ENCODE results near the gene CA12. TPM values are rescaled to one million over a fixed set of nuclear protein-coding genes. Genes with fewer than 3 reads are reported as not detected.

Gene CA12
- total RNA-seq, 1 experiment from 2014 or later = 0.97 TPM

GRCh38 chr15:63405683-63406390 is 24.2 kb upstream of the CA12 start:
- no peak overlapping the region for H3K27ac ChIP-seq (ENCODE audit: low read depth, low read length, poor library complexity, severe bottlenecking)
- no TSS peak for BruUV-seq (replicated peaks)
- POLR2A ChIA-PET (ENCODE audit: low non-redundant PET) = no interaction called here
- no peak overlapping the region for H3K4me3 ChIP-seq (ENCODE audit: low read depth, low read length, poor library complexity, severe bottlenecking)
- DNase-seq (ENCODE audit: low spot score) = no peak
- TF ChIP-seq CTCF (conservative IDR thresholded peaks at IDR 0.05; ENCODE audit: low read depth, low read length) = no peak
- TF ChIP-seq EZH2 (IDR thresholded peaks at IDR 0.05; ENCODE audit: borderline replicate concordance, low read depth, low read length, poor library complexity, severe bottlenecking) = no peak
- H3K36me3 ChIP-seq (ENCODE audit: insufficient read depth, low read length, poor library complexity, severe bottlenecking) = no peaks in the 10 kb centered on the region
- H3K9me3 ChIP-seq (ENCODE audit: low read depth, low read length, poor library complexity, severe bottlenecking) = no peaks in the 10 kb centered on the region
- peaks cover 41% of the 10 kb centered on the region for H3K4me1 ChIP-seq (ENCODE audit: insufficient read depth, low read length, poor library complexity, severe bottlenecking)
- CTCF ChIA-PET = interaction anchor here (0.5 kb wide), 1 partner anchor 94 kb away, joined by 4 read pairs; no protein-coding TSS in a partner anchor
- intact Hi-C loops (cut with micrococcal nuclease; ENCODE audit: unreplicated experiment) = loop anchor here (5.0 kb wide), 2 partner anchors 249 to 661 kb away; partner anchors contain the start of gene RPS27L
- no peaks in the 10 kb centered on the region for H3K27me3 ChIP-seq (replicated peaks; ENCODE audit: insufficient read depth, low read depth, low read length, poor library complexity)

- ChIA-PET POLR2A (ENCODE audit: low non-redundant PET) (no interaction called here), CTCF (no interaction called here)
- DNase-seq (ENCODE audit: low spot score) = no peak
- BruUV-seq (replicated peaks) = no TSS peak
- H3K36me3 ChIP-seq (ENCODE audit: insufficient read depth, low read length, poor library complexity, severe bottlenecking) = no peaks in the 10 kb centered on the region
- no peak overlapping the region for H3K4me3 ChIP-seq (ENCODE audit: low read depth, low read length, poor library complexity, severe bottlenecking)
- H3K9me3 ChIP-seq (ENCODE audit: low read depth, low read length, poor library complexity, severe bottlenecking) = no peaks in the 10 kb centered on the region
- H3K4me1 ChIP-seq (ENCODE audit: insufficient read depth, low read length, poor library complexity, severe bottlenecking) = peaks cover 41% of the 10 kb centered on the region
- no peaks in the 10 kb centered on the region for H3K27me3 ChIP-seq (replicated peaks; ENCODE audit: insufficient read depth, low read depth, low read length, poor library complexity)
- no peak overlapping the region for H3K27ac ChIP-seq (ENCODE audit: low read depth, low read length, poor library complexity, severe bottlenecking)
- intact Hi-C loops (cut with micrococcal nuclease; ENCODE audit: unreplicated experiment) = loop anchor here (5.0 kb wide), 2 partner anchors 248 to 662 kb away; partner anchors contain the start of gene RPS27L
- no peak for TF ChIP-seq EZH2 (IDR thresholded peaks at IDR 0.05; ENCODE audit: borderline replicate concordance, low read depth, low read length, poor library complexity, severe bottlenecking)
- no peak for TF ChIP-seq CTCF (conservative IDR thresholded peaks at IDR 0.05; ENCODE audit: low read depth, low read length)
These were observed 23.5 kb upstream of the CA12 start for GRCh38 chr15:63405159-63405558.

GRCh38 chr15:63403254-63403945 is 21.8 kb upstream of the CA12 start:
- no TSS peak for BruUV-seq (replicated peaks)
- DNase-seq (ENCODE audit: low spot score) = no peak
- ChIA-PET CTCF (interaction anchor here (0.6 to 1.0 kb wide), 13 partner anchors 8 to 520 kb away, joined by 3 to 10 read pairs (median 3); no protein-coding TSS in a partner anchor), POLR2A (ENCODE audit: low non-redundant PET) (no interaction called here)
- Histone ChIP-seq H3K9me3 (ENCODE audit: low read depth, low read length, poor library complexity, severe bottlenecking) (no peaks in the 10 kb centered on the region), H3K4me3 (ENCODE audit: low read depth, low read length, poor library complexity, severe bottlenecking) (no peak overlapping the region), H3K4me1 (ENCODE audit: insufficient read depth, low read length, poor library complexity, severe bottlenecking) (peaks cover 32% of the 10 kb centered on the region), H3K36me3 (ENCODE audit: insufficient read depth, low read length, poor library complexity, severe bottlenecking) (no peaks in the 10 kb centered on the region), H3K27ac (ENCODE audit: low read depth, low read length, poor library complexity, severe bottlenecking) (no peak overlapping the region), H3K27me3 (replicated peaks; ENCODE audit: insufficient read depth, low read depth, low read length, poor library complexity) (no peaks in the 10 kb centered on the region)
- TF ChIP-seq CTCF (conservative IDR thresholded peaks at IDR 0.05; ENCODE audit: low read depth, low read length) = no peak
- no peak for TF ChIP-seq EZH2 (IDR thresholded peaks at IDR 0.05; ENCODE audit: borderline replicate concordance, low read depth, low read length, poor library complexity, severe bottlenecking)
- intact Hi-C loops (cut with micrococcal nuclease; ENCODE audit: unreplicated experiment) = loop anchor here (5.0 kb wide), 1 partner anchor 356 kb away; no protein-coding TSS in a partner anchor

Measured in A673 (cell line).